SK-N-SH treated with all-trans-retinoic acid at 6 μM for 48 hours (cell line): ENCODE data around the gene PCSK9.

Experiments
- ATAC-seq: fragments of 200-7000 bp; cut with Tn5 transposase; 3 replicates; pipeline ENCODE4 v1.9.1; 2020; ENCODE audit warnings: mild to moderate bottlenecking, moderate library complexity
- ARNTL ChIP-seq: fragments of 450-650 bp; formaldehyde crosslinking; IDR thresholded peaks from 2 replicates; pipeline ENCODE4 v1.5.0; 2020; ENCODE audit warnings: low read depth, mild to moderate bottlenecking, moderate library complexity, borderline replicate concordance
- CSDC2 ChIP-seq: fragments of 250-450 bp; sonication (Bioruptor Pico); IDR thresholded peaks from 2 replicates; pipeline ENCODE4 v1.5.0; 2020; ENCODE audit warnings: mild to moderate bottlenecking, moderate library complexity
- ESRRG ChIP-seq: fragments of 250-450 bp; sonication (Bioruptor Pico); IDR thresholded peaks from 2 replicates; pipeline ENCODE4 v1.6.1; 2021; ENCODE audit warnings: mild to moderate bottlenecking
- GLIS3 ChIP-seq: fragments of 250-450 bp; sonication (Bioruptor Pico); IDR thresholded peaks from 2 replicates; pipeline ENCODE4 v1.5.0; 2020; ENCODE audit warnings: mild to moderate bottlenecking, moderate library complexity
- ISL1 ChIP-seq: fragments of 250-450 bp; sonication (Bioruptor Pico); IDR thresholded peaks from 2 replicates; pipeline ENCODE4 v2.1.2; 2022; ENCODE audit warnings: mild to moderate bottlenecking, moderate library complexity
- OSR1 ChIP-seq: fragments of 250-450 bp; sonication (Bioruptor Pico); IDR thresholded peaks from 2 replicates; pipeline ENCODE4 v1.8.0; 2022; ENCODE audit warnings: moderate library complexity, mild to moderate bottlenecking, inconsistent platforms
- PPARA ChIP-seq: fragments of 250-450 bp; sonication (Bioruptor Pico); IDR thresholded peaks from 2 replicates; pipeline ENCODE4 v1.5.0; 2020; ENCODE audit warnings: mild to moderate bottlenecking, borderline replicate concordance
- RARB ChIP-seq: fragments of 250-450 bp; sonication (Bioruptor Pico); IDR thresholded peaks from 2 replicates; pipeline ENCODE4 v1.8.0; 2021; ENCODE audit warnings: mild to moderate bottlenecking, moderate library complexity
- TCF4 ChIP-seq: fragments of 250-450 bp; sonication (Bioruptor Pico); IDR thresholded peaks from 2 replicates; pipeline ENCODE4 v1.8.0; 2021; ENCODE audit warnings: mild to moderate bottlenecking, moderate library complexity, borderline replicate concordance
- TOX ChIP-seq: fragments of 250-450 bp; sonication (Bioruptor Pico); IDR thresholded peaks from 2 replicates; pipeline ENCODE4 v1.8.0; 2021; ENCODE audit warnings: mild to moderate bottlenecking, moderate library complexity, borderline replicate concordance
- ZC3H10 ChIP-seq: fragments of 250-450 bp; sonication (Bioruptor Pico); IDR thresholded peaks from 2 replicates; pipeline ENCODE4 v1.5.1; 2021; ENCODE audit warnings: mild to moderate bottlenecking, moderate library complexity
- ZFP3 ChIP-seq: fragments of 250-450 bp; sonication (Bioruptor Pico); IDR thresholded peaks from 2 replicates; pipeline ENCODE4 v1.5.0; 2020; ENCODE audit warnings: mild to moderate bottlenecking, moderate library complexity
- ZFP30 ChIP-seq: fragments of 450-650 bp; formaldehyde crosslinking; IDR thresholded peaks from 2 replicates; pipeline ENCODE4 v1.5.0; 2022; ENCODE audit warnings: mild to moderate bottlenecking, moderate library complexity
- ZNF565 ChIP-seq: fragments of 450-650 bp; formaldehyde crosslinking; conservative IDR thresholded peaks from 2 replicates; pipeline ENCODE4 v1.5.0; 2020; ENCODE audit warnings: low read depth, mild to moderate bottlenecking, moderate library complexity
- ZNF70 ChIP-seq: fragments of 450-650 bp; formaldehyde crosslinking; IDR thresholded peaks from 2 replicates; pipeline ENCODE4 v1.5.0; 2020; ENCODE audit warnings: mild to moderate bottlenecking, moderate library complexity
- ZNF8 ChIP-seq: fragments of 450-650 bp; formaldehyde crosslinking; IDR thresholded peaks from 2 replicates; pipeline ENCODE4 v1.5.0; 2020; ENCODE audit warnings: mild to moderate bottlenecking, moderate library complexity
- TF ChIP-seq, protein P1 (sequence below): fragments of 250-450 bp; sonication (Bioruptor Pico); IDR thresholded peaks from 2 replicates; pipeline ENCODE4 v1.5.0; 2020; ENCODE audit warnings: mild to moderate bottlenecking, moderate library complexity
- TF ChIP-seq, protein P2 (sequence below): fragments of 250-450 bp; sonication (Bioruptor Pico); IDR thresholded peaks from 2 replicates; pipeline ENCODE4 v1.8.0; 2020; ENCODE audit warnings: mild to moderate bottlenecking, moderate library complexity, borderline replicate concordance
- TF ChIP-seq, protein P3 (sequence below): fragments of 250-450 bp; sonication (Bioruptor Pico); IDR thresholded peaks from 2 replicates; pipeline ENCODE4 v1.8.0; 2021; ENCODE audit warnings: low read depth, mild to moderate bottlenecking, moderate library complexity, borderline replicate concordance
- TF ChIP-seq, protein P4 (sequence below): fragments of 250-450 bp; sonication (Bioruptor Pico); IDR thresholded peaks from 2 replicates; pipeline ENCODE4 v1.5.1; 2021; ENCODE audit warnings: mild to moderate bottlenecking, moderate library complexity
- TF ChIP-seq, protein P5 (sequence below): fragments of 250-450 bp; sonication (Bioruptor Pico); IDR thresholded peaks from 2 replicates; pipeline ENCODE4 v1.5.1; 2020; ENCODE audit warnings: low read depth, mild to moderate bottlenecking, moderate library complexity

Gene PCSK9

DNA sequence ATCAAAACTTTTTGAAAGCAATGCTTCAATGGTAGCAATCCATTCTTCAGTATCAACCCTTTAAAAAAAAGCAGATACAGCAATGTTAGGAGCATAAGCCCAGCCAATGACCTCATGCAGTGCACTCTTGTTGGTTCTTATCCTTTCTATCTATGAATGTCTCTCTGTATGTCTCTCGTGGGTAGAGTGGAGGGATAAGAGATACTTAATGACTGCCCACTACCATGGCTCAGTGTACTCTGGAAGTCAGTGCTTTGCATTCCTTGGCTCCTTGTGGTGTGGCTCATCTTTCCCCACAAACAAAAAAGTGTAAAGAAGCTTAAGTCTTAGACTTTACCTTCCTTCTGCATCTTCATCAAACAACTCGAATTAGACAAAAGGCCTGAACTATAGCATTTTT is 50.3 kb downstream of the PCSK9 start:
- TF ChIP-seq RARB (CRISPR knock-in tag) (no peak), ZNF70 (CRISPR knock-in tag) (no peak), ZNF565 (CRISPR knock-in tag) (no peak), ZFP3 (CRISPR knock-in tag) (no peak), ZFP30 (CRISPR knock-in tag) (no peak), ISL1 (CRISPR knock-in tag) (no peak), TOX (CRISPR knock-in tag) (no peak), CSDC2 (CRISPR knock-in tag) (no peak), TCF4 (CRISPR knock-in tag) (no peak), GLIS3 (CRISPR knock-in tag) (no peak), OSR1 (CRISPR knock-in tag) (no peak), PPARA (CRISPR knock-in tag) (no peak), ZC3H10 (CRISPR knock-in tag) (no peak)
- TF ChIP-seq, protein P1, sequence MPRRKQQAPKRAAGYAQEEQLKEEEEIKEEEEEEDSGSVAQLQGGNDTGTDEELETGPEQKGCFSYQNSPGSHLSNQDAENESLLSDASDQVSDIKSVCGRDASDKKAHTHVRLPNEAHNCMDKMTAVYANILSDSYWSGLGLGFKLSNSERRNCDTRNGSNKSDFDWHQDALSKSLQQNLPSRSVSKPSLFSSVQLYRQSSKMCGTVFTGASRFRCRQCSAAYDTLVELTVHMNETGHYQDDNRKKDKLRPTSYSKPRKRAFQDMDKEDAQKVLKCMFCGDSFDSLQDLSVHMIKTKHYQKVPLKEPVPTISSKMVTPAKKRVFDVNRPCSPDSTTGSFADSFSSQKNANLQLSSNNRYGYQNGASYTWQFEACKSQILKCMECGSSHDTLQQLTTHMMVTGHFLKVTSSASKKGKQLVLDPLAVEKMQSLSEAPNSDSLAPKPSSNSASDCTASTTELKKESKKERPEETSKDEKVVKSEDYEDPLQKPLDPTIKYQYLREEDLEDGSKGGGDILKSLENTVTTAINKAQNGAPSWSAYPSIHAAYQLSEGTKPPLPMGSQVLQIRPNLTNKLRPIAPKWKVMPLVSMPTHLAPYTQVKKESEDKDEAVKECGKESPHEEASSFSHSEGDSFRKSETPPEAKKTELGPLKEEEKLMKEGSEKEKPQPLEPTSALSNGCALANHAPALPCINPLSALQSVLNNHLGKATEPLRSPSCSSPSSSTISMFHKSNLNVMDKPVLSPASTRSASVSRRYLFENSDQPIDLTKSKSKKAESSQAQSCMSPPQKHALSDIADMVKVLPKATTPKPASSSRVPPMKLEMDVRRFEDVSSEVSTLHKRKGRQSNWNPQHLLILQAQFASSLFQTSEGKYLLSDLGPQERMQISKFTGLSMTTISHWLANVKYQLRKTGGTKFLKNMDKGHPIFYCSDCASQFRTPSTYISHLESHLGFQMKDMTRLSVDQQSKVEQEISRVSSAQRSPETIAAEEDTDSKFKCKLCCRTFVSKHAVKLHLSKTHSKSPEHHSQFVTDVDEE (CRISPR knock-in tag): no peak
- TF ChIP-seq, protein P2, sequence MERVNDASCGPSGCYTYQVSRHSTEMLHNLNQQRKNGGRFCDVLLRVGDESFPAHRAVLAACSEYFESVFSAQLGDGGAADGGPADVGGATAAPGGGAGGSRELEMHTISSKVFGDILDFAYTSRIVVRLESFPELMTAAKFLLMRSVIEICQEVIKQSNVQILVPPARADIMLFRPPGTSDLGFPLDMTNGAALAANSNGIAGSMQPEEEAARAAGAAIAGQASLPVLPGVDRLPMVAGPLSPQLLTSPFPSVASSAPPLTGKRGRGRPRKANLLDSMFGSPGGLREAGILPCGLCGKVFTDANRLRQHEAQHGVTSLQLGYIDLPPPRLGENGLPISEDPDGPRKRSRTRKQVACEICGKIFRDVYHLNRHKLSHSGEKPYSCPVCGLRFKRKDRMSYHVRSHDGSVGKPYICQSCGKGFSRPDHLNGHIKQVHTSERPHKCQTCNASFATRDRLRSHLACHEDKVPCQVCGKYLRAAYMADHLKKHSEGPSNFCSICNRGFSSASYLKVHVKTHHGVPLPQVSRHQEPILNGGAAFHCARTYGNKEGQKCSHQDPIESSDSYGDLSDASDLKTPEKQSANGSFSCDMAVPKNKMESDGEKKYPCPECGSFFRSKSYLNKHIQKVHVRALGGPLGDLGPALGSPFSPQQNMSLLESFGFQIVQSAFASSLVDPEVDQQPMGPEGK (CRISPR knock-in tag): no peak
- TF ChIP-seq, protein P3, sequence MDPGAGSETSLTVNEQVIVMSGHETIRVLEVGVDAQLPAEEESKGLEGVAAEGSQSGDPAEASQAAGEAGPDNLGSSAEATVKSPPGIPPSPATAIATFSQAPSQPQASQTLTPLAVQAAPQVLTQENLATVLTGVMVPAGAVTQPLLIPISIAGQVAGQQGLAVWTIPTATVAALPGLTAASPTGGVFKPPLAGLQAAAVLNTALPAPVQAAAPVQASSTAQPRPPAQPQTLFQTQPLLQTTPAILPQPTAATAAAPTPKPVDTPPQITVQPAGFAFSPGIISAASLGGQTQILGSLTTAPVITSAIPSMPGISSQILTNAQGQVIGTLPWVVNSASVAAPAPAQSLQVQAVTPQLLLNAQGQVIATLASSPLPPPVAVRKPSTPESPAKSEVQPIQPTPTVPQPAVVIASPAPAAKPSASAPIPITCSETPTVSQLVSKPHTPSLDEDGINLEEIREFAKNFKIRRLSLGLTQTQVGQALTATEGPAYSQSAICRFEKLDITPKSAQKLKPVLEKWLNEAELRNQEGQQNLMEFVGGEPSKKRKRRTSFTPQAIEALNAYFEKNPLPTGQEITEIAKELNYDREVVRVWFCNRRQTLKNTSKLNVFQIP (CRISPR knock-in tag): no peak

DNA sequence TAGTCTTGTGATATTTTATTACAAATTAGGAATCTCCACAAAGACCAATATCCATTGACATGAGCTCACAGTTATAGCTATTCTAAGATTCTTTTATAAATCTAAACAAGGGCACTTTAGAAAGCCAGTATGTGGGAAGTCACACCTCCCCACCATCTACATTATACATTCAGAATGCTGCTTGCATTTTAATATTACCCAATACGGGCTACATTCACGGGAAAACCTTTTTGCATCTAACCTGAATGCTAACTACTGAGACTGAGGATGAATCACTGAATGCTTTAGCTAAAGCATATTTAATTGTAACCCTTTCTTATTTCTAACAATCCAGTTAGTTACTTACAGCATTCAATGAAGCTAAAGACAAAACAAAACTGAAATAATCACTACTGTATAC is 53.1 kb downstream of the PCSK9 start:
- TF ChIP-seq ZFP3 (CRISPR knock-in tag) (no peak), ESRRG (CRISPR knock-in tag) (no peak), ZC3H10 (CRISPR knock-in tag) (no peak), OSR1 (CRISPR knock-in tag) (no peak), ZNF70 (CRISPR knock-in tag) (no peak), ZNF565 (CRISPR knock-in tag) (no peak), PPARA (CRISPR knock-in tag) (no peak), CSDC2 (CRISPR knock-in tag) (no peak), ZFP30 (CRISPR knock-in tag) (no peak), RARB (CRISPR knock-in tag) (no peak), GLIS3 (CRISPR knock-in tag) (no peak), ZNF8 (CRISPR knock-in tag) (no peak), ARNTL (CRISPR knock-in tag) (no peak)
- TF ChIP-seq, protein P4, sequence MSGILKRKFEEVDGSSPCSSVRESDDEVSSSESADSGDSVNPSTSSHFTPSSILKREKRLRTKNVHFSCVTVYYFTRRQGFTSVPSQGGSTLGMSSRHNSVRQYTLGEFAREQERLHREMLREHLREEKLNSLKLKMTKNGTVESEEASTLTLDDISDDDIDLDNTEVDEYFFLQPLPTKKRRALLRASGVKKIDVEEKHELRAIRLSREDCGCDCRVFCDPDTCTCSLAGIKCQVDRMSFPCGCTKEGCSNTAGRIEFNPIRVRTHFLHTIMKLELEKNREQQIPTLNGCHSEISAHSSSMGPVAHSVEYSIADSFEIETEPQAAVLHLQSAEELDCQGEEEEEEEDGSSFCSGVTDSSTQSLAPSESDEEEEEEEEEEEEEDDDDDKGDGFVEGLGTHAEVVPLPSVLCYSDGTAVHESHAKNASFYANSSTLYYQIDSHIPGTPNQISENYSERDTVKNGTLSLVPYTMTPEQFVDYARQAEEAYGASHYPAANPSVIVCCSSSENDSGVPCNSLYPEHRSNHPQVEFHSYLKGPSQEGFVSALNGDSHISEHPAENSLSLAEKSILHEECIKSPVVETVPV: no peak
- TF ChIP-seq, protein P1 (CRISPR knock-in tag): no peak
- TF ChIP-seq, protein P3 (CRISPR knock-in tag): no peak
- TF ChIP-seq, protein P5, sequence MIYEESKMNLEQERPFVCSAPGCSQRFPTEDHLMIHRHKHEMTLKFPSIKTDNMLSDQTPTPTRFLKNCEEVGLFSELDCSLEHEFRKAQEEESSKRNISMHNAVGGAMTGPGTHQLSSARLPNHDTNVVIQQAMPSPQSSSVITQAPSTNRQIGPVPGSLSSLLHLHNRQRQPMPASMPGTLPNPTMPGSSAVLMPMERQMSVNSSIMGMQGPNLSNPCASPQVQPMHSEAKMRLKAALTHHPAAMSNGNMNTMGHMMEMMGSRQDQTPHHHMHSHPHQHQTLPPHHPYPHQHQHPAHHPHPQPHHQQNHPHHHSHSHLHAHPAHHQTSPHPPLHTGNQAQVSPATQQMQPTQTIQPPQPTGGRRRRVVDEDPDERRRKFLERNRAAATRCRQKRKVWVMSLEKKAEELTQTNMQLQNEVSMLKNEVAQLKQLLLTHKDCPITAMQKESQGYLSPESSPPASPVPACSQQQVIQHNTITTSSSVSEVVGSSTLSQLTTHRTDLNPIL (CRISPR knock-in tag): no peak
- ATAC-seq: no peak

More for the DNA sequence above, 50.3 kb downstream of the PCSK9 start:
- no peak; the same call in 2 of the 3 replicates for ATAC-seq
